A673 (cell line): ENCODE data around the gene PLXDC2. TPM values are rescaled to one million over a fixed set of nuclear protein-coding genes. Genes with fewer than 3 reads are reported as not detected.

Experiments
- BruUV-seq: library from RNA; stranded (reverse); fragments of 400-500 nt; replicated peaks from 2 replicates; lab custom pipeline; 2021; lab: Mats Ljungman, UMichigan
- CTCF ChIA-PET: fragments of 300-600 bp; sonication (Branson Sonifier 250); formaldehyde crosslinking; loops from one replicate; lab custom pipeline; 2022; ENCODE audit warnings: antibody characterized with exemption; lab: Charles Lee
- POLR2A ChIA-PET: fragments of 300-600 bp; sonication (Branson Sonifier 250); formaldehyde crosslinking; loops from one replicate; lab custom pipeline; 2022; ENCODE audit warnings: antibody characterized with exemption; ENCODE audit not compliant: low non-redundant PET; lab: Charles Lee
- DNase-seq: peaks from one replicate; pipeline ENCODE4 v3.0.0-alpha.2; 2015; ENCODE audit warnings: low spot score
- H3K27ac ChIP-seq: fragments of 200-600 bp; sonication (generic); 2 replicates; pipeline ENCODE4 v1.5.1; 2016; ENCODE audit warnings: mixed run types, low read depth, mild to moderate bottlenecking, mixed read lengths, antibody characterized with exemption, low read length; ENCODE audit not compliant: poor library complexity, severe bottlenecking
- H3K27me3 ChIP-seq: fragments of 200-600 bp; sonication (generic); replicated peaks from 2 replicates; pipeline ENCODE4 v1.6.1; 2017; ENCODE audit warnings: mixed run types, low read depth, mild to moderate bottlenecking, mixed read lengths, antibody characterized with exemption, low read length; ENCODE audit not compliant: insufficient read depth, poor library complexity
- H3K36me3 ChIP-seq: fragments of 200-600 bp; sonication (generic); 2 replicates; pipeline ENCODE4 v1.6.1; 2016; ENCODE audit warnings: mixed run types, mild to moderate bottlenecking, mixed read lengths, antibody characterized with exemption, low read length; ENCODE audit not compliant: insufficient read depth, poor library complexity, severe bottlenecking
- H3K4me1 ChIP-seq: fragments of 200-600 bp; sonication (generic); 2 replicates; pipeline ENCODE4 v1.6.1; 2017; ENCODE audit warnings: mixed run types, mild to moderate bottlenecking, mixed read lengths, antibody characterized with exemption, low read length; ENCODE audit not compliant: insufficient read depth, poor library complexity, severe bottlenecking
- H3K4me3 ChIP-seq: fragments of 200-600 bp; sonication (generic); 2 replicates; pipeline ENCODE4 v1.5.1; 2016; ENCODE audit warnings: low read depth, mixed run types, mild to moderate bottlenecking, mixed read lengths, low read length; ENCODE audit not compliant: poor library complexity, severe bottlenecking
- H3K9me3 ChIP-seq: fragments of 200-600 bp; sonication (generic); 2 replicates; pipeline ENCODE4 v1.6.1; 2016; ENCODE audit warnings: mixed run types, low read depth, mild to moderate bottlenecking, mixed read lengths, antibody characterized with exemption, low read length; ENCODE audit not compliant: poor library complexity, severe bottlenecking
- EZH2 ChIP-seq: fragments of 200-600 bp; sonication (generic); IDR thresholded peaks from 2 replicates; pipeline ENCODE4 v1.6.1; 2017; ENCODE audit warnings: borderline replicate concordance, low read depth, mild to moderate bottlenecking, mixed read lengths, antibody characterized with exemption, low read length; ENCODE audit not compliant: poor library complexity, severe bottlenecking
- intact Hi-C: fragments of 100-400 bp; cut with micrococcal nuclease; formaldehyde crosslinking; loops from one replicate; pipeline ENCODE4 v1.10.0; 2022; ENCODE audit not compliant: unreplicated experiment
- total RNA-seq: library from RNA; stranded (reverse); gene quantifications from 2 replicates; pipeline ENCODE4 v1.2.3, GENCODE V29; 2021
- TF ChIP-seq, protein P1 (sequence below): fragments of 300-800, 200-600 bp; sonication (generic); conservative IDR thresholded peaks from 2 replicates; pipeline ENCODE4 v1.5.1; 2017; ENCODE audit warnings: low read depth, mild to moderate bottlenecking, antibody characterized with exemption, low read length, moderate library complexity, mixed read lengths

Gene PLXDC2
- total RNA-seq, 1 experiment from 2014 or later: 74.8 TPM

GRCh38 chr10:19818876-19819275 is 2.6 kb downstream of the PLXDC2 start:
- H3K4me1 ChIP-seq: peaks cover 26% of the 10 kb centered on the region
- TF ChIP-seq EZH2: no peak
- TF ChIP-seq, protein P1, sequence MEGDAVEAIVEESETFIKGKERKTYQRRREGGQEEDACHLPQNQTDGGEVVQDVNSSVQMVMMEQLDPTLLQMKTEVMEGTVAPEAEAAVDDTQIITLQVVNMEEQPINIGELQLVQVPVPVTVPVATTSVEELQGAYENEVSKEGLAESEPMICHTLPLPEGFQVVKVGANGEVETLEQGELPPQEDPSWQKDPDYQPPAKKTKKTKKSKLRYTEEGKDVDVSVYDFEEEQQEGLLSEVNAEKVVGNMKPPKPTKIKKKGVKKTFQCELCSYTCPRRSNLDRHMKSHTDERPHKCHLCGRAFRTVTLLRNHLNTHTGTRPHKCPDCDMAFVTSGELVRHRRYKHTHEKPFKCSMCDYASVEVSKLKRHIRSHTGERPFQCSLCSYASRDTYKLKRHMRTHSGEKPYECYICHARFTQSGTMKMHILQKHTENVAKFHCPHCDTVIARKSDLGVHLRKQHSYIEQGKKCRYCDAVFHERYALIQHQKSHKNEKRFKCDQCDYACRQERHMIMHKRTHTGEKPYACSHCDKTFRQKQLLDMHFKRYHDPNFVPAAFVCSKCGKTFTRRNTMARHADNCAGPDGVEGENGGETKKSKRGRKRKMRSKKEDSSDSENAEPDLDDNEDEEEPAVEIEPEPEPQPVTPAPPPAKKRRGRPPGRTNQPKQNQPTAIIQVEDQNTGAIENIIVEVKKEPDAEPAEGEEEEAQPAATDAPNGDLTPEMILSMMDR: no peak
- POLR2A ChIA-PET: interaction anchor here (0.6 to 0.8 kb wide), 3 partner anchors 11 to 339 kb away, joined by 3 to 9 read pairs (median 3); no protein-coding TSS in a partner anchor
- CTCF ChIA-PET: interaction anchor here (1.2 kb wide), 1 partner anchor 188 kb away, joined by 3 read pairs; no protein-coding TSS in a partner anchor
- H3K27ac ChIP-seq: no peak overlapping the region
- H3K36me3 ChIP-seq: peaks cover 11% of the 10 kb centered on the region
- intact Hi-C loops: loop anchor here (5.0 to 10.0 kb wide), 8 partner anchors 133 to 1124 kb away; no protein-coding TSS in a partner anchor
- no peaks in the 10 kb centered on the region for H3K9me3 ChIP-seq
- DNase-seq: no peak
- no TSS peak for BruUV-seq
- H3K4me3 ChIP-seq: peak overlapping the region; percentile 85
- no peaks in the 10 kb centered on the region for H3K27me3 ChIP-seq

DNA sequence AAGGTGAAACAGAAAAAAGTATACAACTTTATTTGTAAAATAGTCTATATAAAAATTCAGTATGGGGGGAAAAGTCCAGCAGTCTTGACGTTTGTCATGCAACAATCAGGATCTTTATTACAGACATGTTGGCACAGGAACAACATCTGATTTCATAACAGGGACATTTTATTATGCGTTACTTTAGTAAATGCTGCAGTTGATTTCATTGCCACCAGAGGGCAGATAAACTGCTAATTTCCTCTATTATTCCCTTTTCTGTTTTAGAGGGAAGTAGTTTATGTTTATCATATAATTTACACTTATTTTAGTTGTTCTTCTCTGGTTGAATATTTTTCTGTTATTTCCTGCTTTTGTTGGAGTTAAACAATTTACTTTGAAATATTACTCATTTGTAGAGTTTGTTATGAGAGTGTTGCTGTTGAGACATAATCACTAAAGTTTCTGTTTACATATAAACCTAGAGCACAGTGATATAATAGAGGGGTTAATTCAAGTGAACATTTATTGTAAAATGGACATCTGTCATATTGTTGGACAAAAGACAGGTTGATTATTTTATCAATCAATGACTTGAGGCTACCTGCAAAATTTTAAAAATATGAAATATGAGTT is 3.3 kb downstream of the PLXDC2 start:
- H3K27ac ChIP-seq: peak overlapping the region; percentile 46
- no peaks in the 10 kb centered on the region for H3K27me3 ChIP-seq
- peak; percentile 84 for DNase-seq
- BruUV-seq: no TSS peak
- TF ChIP-seq, protein P1: peak; percentile 84
- TF ChIP-seq EZH2: no peak
- H3K4me3 ChIP-seq: peak overlapping the region; percentile 85
- H3K4me1 ChIP-seq: peaks cover 27% of the 10 kb centered on the region
- H3K36me3 ChIP-seq: peaks cover 11% of the 10 kb centered on the region
- H3K9me3 ChIP-seq: no peaks in the 10 kb centered on the region
- ChIA-PET CTCF (interaction anchor here (1.2 kb wide), 1 partner anchor 188 kb away, joined by 3 read pairs; no protein-coding TSS in a partner anchor), POLR2A (interaction anchor here (0.6 to 0.8 kb wide), 3 partner anchors 10 to 338 kb away, joined by 3 to 9 read pairs (median 3); no protein-coding TSS in a partner anchor)
- intact Hi-C loops: loop anchor here (5.0 to 10.0 kb wide), 8 partner anchors 133 to 1125 kb away; no protein-coding TSS in a partner anchor

DNA sequence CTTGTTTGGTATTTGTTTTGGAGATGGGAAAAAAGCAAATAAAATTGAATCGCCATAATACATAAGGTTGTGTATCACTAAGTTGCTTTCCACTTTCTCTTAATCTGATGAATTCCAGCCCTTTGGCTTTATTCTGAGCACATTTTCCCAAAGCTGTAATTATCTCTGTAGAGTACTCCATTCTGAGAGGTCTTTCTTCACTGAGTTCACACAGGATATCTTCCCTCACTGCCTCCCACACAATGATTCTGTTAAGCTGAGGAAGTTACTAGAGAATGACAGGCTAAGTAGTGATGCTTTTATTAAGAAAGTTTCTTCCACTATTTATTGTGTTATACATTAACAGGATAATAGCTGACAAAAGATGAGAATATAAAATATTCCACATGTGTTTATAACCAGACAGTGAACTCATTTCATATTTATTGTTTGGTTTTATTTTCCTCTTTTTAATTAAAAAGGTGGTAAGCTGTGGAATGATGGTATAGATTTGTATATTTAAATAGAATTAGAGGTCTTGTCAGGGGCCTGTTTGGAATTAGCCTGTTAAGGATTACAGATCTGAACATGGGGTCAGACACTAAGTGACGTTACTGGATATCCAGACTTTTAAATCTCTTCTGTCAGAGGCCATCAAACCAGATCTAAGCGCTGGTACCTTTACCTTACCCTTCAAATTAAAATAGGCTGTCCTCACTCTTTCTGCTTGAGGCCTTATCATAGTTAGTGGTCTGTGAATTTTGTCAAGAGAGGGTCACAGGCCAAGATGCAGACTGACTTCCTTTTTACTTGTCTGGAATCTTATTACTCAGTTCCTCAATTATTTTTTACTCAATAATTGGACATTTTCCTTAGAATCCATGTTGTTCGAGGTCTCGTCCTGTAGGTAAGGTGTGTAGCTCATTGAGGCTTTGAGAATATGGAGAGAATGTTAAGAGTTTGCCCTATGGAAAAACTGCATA is 8.4 kb downstream of the PLXDC2 start:
- no TSS peak for BruUV-seq
- intact Hi-C loops: no loop called here

More for the DNA sequence above, 8.4 kb downstream of the PLXDC2 start:
- Histone ChIP-seq H3K4me1 (peaks cover 70% of the 10 kb centered on the region), H3K9me3 (no peaks in the 10 kb centered on the region), H3K27me3 (no peaks in the 10 kb centered on the region), H3K4me3 (no peak overlapping the region), H3K36me3 (peaks cover 9% of the 10 kb centered on the region), H3K27ac (no peak overlapping the region)
- ChIA-PET POLR2A (interaction anchor here (0.6 kb wide), 1 partner anchor 124 kb away, joined by 7 read pairs; no protein-coding TSS in a partner anchor), CTCF (no interaction called here)
- no peak for TF ChIP-seq EZH2
- TF ChIP-seq, protein P1: no peak
- DNase-seq: peak; percentile 58
